IgD-negative memory B cell (primary cell): ENCODE data around the gene ARID3C. TPM values are rescaled to one million over a fixed set of nuclear protein-coding genes. Genes with fewer than 3 reads are reported as not detected.
"Not testable (repeated sequence)": the region's sequence is repeated elsewhere in the genome, so short reads cannot be mapped to it uniquely, and the experiment has no call there.

ENCODE experiments used
- H3K27ac Mint-ChIP-seq, 3 donors: one replicate each; pipeline ENCODE4 v1.8.0; 2020 to 2022; ENCODE audit warnings: mild to moderate bottlenecking in 3 of 3, mixed read lengths in 3 of 3, moderate library complexity in 1 of 3
- H3K27me3 Mint-ChIP-seq: one replicate; pipeline ENCODE4 v1.8.0; 2021; ENCODE audit warnings: mixed read lengths
- H3K36me3 Mint-ChIP-seq: one replicate; pipeline ENCODE4 v1.8.0; 2020; ENCODE audit warnings: mild to moderate bottlenecking, mixed read lengths
- H3K4me1 Mint-ChIP-seq, 3 donors: one replicate each; pipeline ENCODE4 v1.8.0; 2020 to 2022; ENCODE audit warnings: mixed read lengths in 3 of 3, mild to moderate bottlenecking in 1 of 3
- H3K4me3 Mint-ChIP-seq, 4 donors: one replicate each; pipeline ENCODE4 v1.8.0; 2020 to 2022; ENCODE audit warnings: mild to moderate bottlenecking in 4 of 4, mixed read lengths in 4 of 4, moderate library complexity in 3 of 4
- H3K9me3 Mint-ChIP-seq, 3 donors: one replicate each; pipeline ENCODE4 v1.8.0; 2020 to 2021; ENCODE audit warnings: mixed read lengths in 3 of 3, mild to moderate bottlenecking in 1 of 3
- polyA plus RNA-seq: library from polyadenylated mRNA; unstranded; fragments of 300-500 nt; fragmentation: Illumina TruSeq; gene quantifications from one replicate; pipeline ENCODE4 v1.2.3, GENCODE V29; 2021

The ARID3C gene
- polyA plus RNA-seq, 1 donor from 2014 or later = not detected

- no peak overlapping the region for H3K27ac Mint-ChIP-seq
- no peaks in the 10 kb centered on the region for H3K9me3 Mint-ChIP-seq
- peaks cover 17 to 18% (median 18%) of the 10 kb centered on the region in 3 donors for H3K4me1 Mint-ChIP-seq
- peak overlapping the region in 1 of 4 donors; percentile 90 for H3K4me3 Mint-ChIP-seq
- H3K36me3 Mint-ChIP-seq = peaks cover 3% of the 10 kb centered on the region
- no peaks in the 10 kb centered on the region for H3K27me3 Mint-ChIP-seq
Measured at GRCh38 chr9:34644766-34645314, 16.0 kb upstream of the ARID3C start.

DNA sequence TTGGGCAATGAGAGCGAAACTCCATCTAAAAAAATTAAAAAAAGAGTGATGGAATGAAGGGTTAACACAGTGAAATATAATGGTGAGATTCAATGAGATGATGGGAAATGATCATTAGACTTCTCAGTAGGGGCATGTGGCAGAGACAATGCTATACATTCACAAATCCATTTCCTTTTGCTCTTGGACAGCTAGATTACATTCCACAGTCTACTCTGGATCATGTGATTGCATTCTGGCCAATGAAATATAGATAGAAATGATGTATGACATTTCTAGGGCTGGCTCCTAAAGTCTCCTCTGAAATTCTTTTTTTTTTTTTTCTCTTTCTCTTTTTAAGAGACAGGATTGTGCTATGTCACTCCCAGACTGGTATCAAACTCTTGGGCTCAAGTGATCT, 13.8 kb upstream of the ARID3C start:
- no peak overlapping the region for H3K27ac Mint-ChIP-seq
- peak overlapping the region in 1 of 4 donors; percentile 19 for H3K4me3 Mint-ChIP-seq
- H3K4me1 Mint-ChIP-seq = peaks cover 21 to 31% (median 22%) of the 10 kb centered on the region in 3 donors
- H3K36me3 Mint-ChIP-seq = peaks cover 3% of the 10 kb centered on the region
- H3K9me3 Mint-ChIP-seq = no peaks in the 10 kb centered on the region
- no peaks in the 10 kb centered on the region for H3K27me3 Mint-ChIP-seq

DNA sequence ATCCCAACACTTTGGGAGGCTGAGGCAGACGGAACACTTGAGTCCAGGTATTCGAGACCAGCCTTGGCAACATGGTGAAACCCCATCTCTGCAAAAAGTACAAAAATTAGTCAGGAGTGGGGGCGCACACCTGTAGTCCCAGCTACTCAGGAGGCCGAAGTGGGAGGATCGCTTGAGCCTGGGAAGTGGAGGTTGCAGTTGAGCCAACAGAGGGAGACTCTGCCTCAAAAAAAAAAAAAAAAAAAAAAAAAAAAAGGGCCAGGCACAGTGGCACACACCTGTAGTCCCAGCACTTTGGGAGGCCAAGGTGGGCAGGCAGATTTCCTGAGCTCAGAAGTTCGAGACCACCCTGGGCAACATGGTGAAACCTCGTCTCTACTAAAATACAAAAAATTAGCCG, 10.5 kb upstream of the ARID3C start:
- Mint-ChIP-seq H3K27ac (peak overlapping the region in 2 of 3 donors; percentile 49 to 97), H3K4me1 (peaks cover 15 to 22% (median 20%) of the 10 kb centered on the region in 3 donors), H3K4me3 (peak overlapping the region in 1 of 4 donors; percentile 89)
- H3K27me3 Mint-ChIP-seq, H3K9me3 Mint-ChIP-seq, H3K36me3 Mint-ChIP-seq: not testable (repeated sequence)

- Mint-ChIP-seq H3K4me3 (peak overlapping the region; percentile 87 to 95 (median 90)), H3K4me1 (peaks cover 19 to 26% (median 25%) of the 10 kb centered on the region in 3 donors), H3K27me3 (no peaks in the 10 kb centered on the region), H3K27ac (peak overlapping the region; percentile 49 to 97 (median 91)), H3K9me3 (no peaks in the 10 kb centered on the region), H3K36me3 (peaks cover 1% of the 10 kb centered on the region)
Measured at GRCh38 chr9:34638138-34638445, 9.2 kb upstream of the ARID3C start.

DNA sequence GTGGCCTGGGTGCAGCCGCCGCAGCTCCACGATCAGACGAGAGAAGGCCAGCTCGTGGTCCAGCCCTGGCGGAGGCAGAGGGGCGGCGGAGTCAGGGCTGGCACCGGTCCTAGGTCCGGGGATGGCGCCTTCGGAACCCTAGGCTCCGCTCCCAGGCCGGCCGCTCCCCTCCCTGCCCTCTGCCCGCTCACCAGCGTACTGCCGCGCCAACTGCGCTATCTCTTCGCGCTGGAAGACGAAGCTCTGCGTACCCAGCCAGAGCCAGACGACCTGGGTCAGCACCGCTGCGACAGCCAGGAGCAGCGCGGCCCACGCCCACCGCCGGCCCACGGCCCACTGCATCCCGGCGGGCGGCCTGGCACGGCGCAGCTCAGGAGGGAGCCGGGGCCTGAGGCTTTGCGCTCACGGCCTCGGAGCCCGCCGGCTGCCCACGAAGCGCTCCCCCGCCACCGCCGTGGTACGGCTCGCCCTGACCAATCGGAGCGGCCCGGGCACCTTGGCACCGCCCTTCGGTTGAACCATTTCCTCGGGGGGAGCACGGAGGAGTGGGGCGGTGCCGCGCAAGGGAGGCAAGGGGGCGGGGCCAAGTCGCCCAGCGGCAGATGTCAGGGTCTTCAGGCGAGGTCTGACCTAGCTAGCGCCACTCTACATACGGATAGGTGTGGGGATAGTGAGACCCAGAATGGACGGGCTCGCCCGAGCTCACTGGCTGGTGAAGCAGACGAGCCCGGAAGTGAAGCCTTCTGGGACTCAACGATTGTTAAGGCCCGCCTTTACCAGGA, 8.7 kb upstream of the ARID3C start, which contains the start of gene SIGMAR1:
SIGMAR1 (minus strand) TSS at position 432 of the 782 bp plus-strand sequence; CDS start at position 342, 90 bp downstream.
- Mint-ChIP-seq H3K27ac (peak within 1 kb of the TSS; percentile 66 to 97 (median 91)), H3K9me3 (no peaks in the 10 kb centered on the region), H3K27me3 (no peaks in the 10 kb centered on the region), H3K36me3 (peaks cover 1% of the 10 kb centered on the region), H3K4me3 (peak within 1 kb of the TSS; percentile 87 to 95 (median 90)), H3K4me1 (peaks cover 19 to 26% (median 25%) of the 10 kb centered on the region in 3 donors)

DNA sequence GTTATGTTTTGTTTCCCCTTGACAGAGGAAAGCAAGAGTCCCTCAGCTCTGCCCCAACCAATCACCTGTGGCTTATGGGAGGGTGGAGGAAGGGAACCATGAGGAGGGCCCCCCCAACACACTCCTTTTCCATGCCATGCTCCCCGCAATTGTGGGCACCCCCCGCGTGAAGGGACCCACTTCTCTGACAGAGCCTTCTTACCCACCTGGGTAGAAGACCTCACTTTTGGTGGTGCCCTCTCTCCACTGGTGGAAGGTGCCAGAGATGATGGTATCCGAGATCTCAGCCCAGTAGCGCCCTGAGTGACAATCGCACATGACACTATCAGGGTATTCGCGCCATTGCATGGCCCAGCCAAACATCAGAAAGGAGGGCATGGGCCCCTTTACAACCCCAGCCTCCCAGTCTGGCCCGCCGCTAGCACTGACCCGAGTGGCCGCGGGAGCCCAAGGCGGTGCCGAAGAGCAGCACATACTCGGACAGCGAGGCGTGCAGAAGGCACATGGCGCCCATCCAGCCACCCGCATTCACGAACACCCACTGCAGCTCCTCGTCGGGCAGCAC, 8.0 kb upstream of the ARID3C start:
- H3K4me1 Mint-ChIP-seq = peaks cover 19 to 26% (median 25%) of the 10 kb centered on the region in 3 donors
- H3K4me3 Mint-ChIP-seq = peak overlapping the region; percentile 78 to 95 (median 90)
- H3K9me3 Mint-ChIP-seq = no peaks in the 10 kb centered on the region
- H3K27ac Mint-ChIP-seq = peak overlapping the region; percentile 39 to 97 (median 66)
- no peaks in the 10 kb centered on the region for H3K27me3 Mint-ChIP-seq
- peaks cover 1% of the 10 kb centered on the region for H3K36me3 Mint-ChIP-seq

GRCh38 chr9:34635556-34635955, 6.7 kb upstream of the ARID3C start:
- no peaks in the 10 kb centered on the region for H3K36me3 Mint-ChIP-seq
- no peaks in the 10 kb centered on the region for H3K9me3 Mint-ChIP-seq
- H3K27ac Mint-ChIP-seq = no peak overlapping the region
- peaks cover 19 to 26% (median 25%) of the 10 kb centered on the region in 3 donors for H3K4me1 Mint-ChIP-seq
- no peaks in the 10 kb centered on the region for H3K27me3 Mint-ChIP-seq
- peak overlapping the region in 3 of 4 donors; percentile 65 to 87 (median 65) for H3K4me3 Mint-ChIP-seq

DNA sequence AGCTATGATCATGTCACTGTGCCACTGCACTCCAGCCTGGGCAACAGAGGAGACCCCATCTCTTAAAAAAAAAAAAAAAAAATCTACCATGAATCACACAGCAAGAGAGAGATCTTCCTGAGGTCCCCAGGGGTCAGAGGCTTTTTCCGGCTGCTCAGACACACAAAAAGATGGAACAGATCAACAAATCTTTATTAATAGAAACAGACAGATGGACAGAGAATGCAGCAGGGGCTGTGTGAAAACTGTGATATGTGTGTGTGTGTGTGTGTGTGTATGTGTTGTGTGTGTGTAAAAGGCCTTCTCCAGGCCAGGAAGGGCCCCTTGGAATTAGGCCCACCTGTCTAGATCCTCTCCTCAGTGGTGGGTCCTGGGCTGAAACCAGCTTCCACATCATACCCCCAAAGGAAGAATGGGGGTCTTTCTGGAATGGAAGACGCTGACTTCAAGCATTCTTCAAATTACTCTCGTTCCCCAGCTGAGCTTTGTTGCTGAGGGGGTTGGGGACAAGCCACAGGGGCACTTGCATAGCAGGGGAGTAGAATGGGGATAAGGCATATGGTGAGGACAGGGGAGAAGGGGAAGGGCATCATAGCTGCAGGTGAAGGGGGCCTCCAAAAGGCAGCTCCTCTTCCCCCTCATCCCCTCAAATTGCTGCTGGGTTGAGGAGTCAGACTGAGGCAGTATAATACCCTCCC, 5.8 kb upstream of the ARID3C start:
- H3K4me1 Mint-ChIP-seq = peaks cover 19 to 26% (median 25%) of the 10 kb centered on the region in 3 donors
- H3K4me3 Mint-ChIP-seq = no peak overlapping the region
- peak overlapping the region in 1 of 3 donors; percentile 35 for H3K27ac Mint-ChIP-seq

DNA sequence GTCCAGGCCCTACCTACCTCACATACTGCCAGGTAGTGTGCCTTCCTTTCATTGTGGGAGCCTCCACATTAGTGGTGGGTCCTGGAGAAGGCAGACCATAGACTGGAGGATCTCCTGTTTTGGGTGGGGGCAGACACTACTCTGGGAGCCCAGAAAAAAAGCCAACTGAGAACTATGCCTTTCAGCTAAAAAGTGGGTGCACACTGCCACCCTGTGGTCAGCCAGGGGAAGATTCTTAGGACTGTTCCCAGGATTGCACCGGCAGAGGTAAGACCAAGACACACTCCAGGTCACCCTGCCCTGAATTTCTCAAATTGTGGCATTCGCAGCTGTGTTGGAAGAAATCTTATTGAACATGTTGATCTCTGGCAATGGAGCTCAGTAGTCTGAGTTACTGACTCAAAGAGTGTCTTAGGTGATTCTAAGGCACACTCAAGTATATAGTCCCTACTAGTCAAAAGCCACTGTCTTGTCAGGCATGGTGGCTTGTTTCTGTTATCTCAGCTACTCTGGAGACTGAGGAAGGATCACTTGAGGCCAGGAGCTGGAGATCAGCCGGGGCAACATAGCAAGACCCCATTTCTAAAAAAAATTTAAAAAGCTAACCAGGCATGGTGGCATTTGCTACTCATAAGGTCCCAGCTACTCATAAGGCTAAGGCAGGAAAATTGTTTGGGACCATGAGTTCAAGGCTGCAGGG, 5.1 kb upstream of the ARID3C start:
- Mint-ChIP-seq H3K36me3 (peaks cover 3% of the 10 kb centered on the region), H3K4me3 (peak overlapping the region in 1 of 4 donors; percentile 53), H3K27me3 (peaks cover 15% of the 10 kb centered on the region), H3K4me1 (peaks cover 19 to 30% (median 25%) of the 10 kb centered on the region in 3 donors), H3K27ac (peak overlapping the region in 2 of 3 donors; percentile 22 to 31), H3K9me3 (no peaks in the 10 kb centered on the region)

More for the DNA sequence above, 5.8 kb upstream of the ARID3C start:
- H3K36me3 Mint-ChIP-seq = peaks cover 3% of the 10 kb centered on the region
- H3K9me3 Mint-ChIP-seq = no peaks in the 10 kb centered on the region
- H3K27me3 Mint-ChIP-seq = peaks cover 9% of the 10 kb centered on the region

DNA sequence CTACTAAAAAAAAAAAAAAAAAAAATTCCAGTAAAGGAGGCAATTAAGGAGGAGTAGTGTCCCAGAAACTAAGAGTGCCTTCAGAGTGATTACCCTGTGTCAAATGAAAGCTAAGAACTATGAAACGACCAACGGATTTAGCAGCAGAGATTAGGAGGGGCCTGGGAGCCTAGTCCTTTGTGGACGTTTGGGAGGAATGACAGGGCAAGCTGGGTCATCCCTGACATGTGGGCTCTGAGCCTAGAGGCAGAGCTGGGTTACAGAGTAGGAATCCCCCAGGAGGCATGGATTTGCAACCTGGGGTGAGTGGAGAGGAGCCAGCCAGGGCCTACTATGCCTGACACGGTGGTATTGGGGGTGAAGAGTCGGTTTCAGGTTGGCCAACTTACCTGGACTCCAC, 4.3 kb upstream of the ARID3C start:
- Mint-ChIP-seq H3K4me3 (no peak overlapping the region), H3K4me1 (peaks cover 18 to 29% (median 22%) of the 10 kb centered on the region in 3 donors), H3K27me3 (peaks cover 20% of the 10 kb centered on the region), H3K27ac (no peak overlapping the region), H3K36me3 (peaks cover 3% of the 10 kb centered on the region), H3K9me3 (no peaks in the 10 kb centered on the region)

DNA sequence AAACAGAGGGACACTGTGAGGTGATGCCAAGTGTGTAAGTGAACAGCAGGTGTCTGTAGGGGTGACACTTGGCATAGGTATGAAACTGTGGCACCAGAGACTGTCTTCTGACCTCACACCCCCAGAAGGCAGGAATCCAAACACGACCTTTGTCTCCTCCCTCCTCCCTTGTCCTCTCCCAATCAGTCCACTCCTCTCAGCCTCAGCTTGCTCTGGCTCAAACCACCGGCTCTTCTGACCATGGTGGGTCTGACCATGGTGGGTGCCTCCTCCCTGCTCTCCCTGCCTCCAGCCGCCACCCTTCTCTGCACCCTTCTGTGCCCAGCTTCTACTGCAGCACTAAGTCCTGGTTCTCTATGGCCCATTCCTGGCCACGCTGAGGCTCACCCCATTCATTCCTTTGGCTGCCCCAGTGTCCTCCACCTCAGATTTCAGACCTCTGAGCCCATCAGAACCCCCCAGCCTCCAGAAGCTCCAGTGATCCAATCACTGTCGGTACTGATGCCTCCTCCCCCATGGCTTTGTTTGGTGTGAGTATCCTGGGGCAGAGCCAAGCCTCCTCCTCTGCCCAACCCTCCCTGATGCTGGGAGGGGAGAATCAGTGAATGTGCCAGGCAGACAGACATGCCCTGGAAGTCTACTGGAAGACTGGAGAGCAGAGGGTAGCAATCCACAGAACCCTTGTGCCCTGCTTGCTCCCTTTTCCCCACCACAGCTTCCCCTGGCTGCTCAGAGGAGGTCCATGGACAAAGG, 1.7 kb upstream of the ARID3C start:
- H3K36me3 Mint-ChIP-seq = peaks cover 3% of the 10 kb centered on the region
- peaks cover 10 to 16% (median 10%) of the 10 kb centered on the region in 3 donors for H3K4me1 Mint-ChIP-seq
- peaks cover 40% of the 10 kb centered on the region for H3K27me3 Mint-ChIP-seq
- peak overlapping the region in 3 of 4 donors; percentile 68 to 74 (median 71) for H3K4me3 Mint-ChIP-seq
- no peak overlapping the region for H3K27ac Mint-ChIP-seq
- no peaks in the 10 kb centered on the region for H3K9me3 Mint-ChIP-seq

DNA sequence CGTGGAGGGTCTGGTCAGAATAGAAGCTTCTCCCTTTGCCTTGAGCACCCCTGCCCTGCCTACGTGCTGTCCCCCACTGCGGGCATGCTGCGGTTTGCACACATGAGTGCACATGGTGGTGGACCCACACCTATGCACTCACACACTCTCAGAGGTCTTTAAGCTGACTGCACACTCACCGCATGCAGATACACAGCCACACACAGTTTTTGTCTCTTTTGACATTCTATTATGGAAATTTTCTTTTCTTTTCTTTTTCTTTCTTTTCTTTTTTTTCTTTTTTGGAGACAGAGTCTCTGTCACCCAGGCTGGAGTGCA, 584 bp upstream of the ARID3C start:
- Mint-ChIP-seq H3K9me3 (no peaks in the 10 kb centered on the region), H3K27me3 (peaks cover 47% of the 10 kb centered on the region), H3K4me1 (peaks cover 9 to 14% (median 10%) of the 10 kb centered on the region in 3 donors), H3K27ac (no peak overlapping the region), H3K4me3 (peak overlapping the region; percentile 71 to 94 (median 80)), H3K36me3 (peaks cover 3% of the 10 kb centered on the region)

GRCh38 chr9:34627716-34628655, 880 bp downstream of the ARID3C start:
- peaks cover 58% of the 10 kb centered on the region for H3K27me3 Mint-ChIP-seq
- peaks cover 3% of the 10 kb centered on the region for H3K36me3 Mint-ChIP-seq
- peaks cover 0 to 2% (median 0%) of the 10 kb centered on the region in 3 donors for H3K9me3 Mint-ChIP-seq
- H3K27ac Mint-ChIP-seq = peak overlapping the region in 1 of 3 donors; percentile 21
- peak overlapping the region; percentile 63 to 91 (median 86) for H3K4me3 Mint-ChIP-seq
- H3K4me1 Mint-ChIP-seq = peaks cover 8 to 20% (median 14%) of the 10 kb centered on the region in 3 donors
